Adipose tissue (tissue), 3 donors: ENCODE measurements around the gene AMBRA1. TPM values are rescaled to one million over a fixed set of nuclear protein-coding genes. Genes with fewer than 3 reads are reported as not detected.

Experiments
- H3K27ac ChIP-seq: one replicate; pipeline ENCODE4 v1.5.1; 2013; ENCODE audit warnings: low read depth, low read length
- WGBS, 3 donors: extraction: QIAGEN DNeasy Blood & Tissue Kit; methylation state at CpG; one replicate each; pipeline ENCODE4 v1.1.7; 2013; 5-methylcytosine and 5-hydroxymethylcytosine counted together
- polyA plus RNA-seq, 3 donors: library from polyadenylated mRNA; stranded (reverse); fragments of 200-250 nt; gene quantifications; one replicate each; pipeline ENCODE4 v1.2.3, GENCODE V29; 2013
- donor health status: healthy with polysubstance abuse.
- donor health status: Bipolar disorder and iron deficiency.
- donor health status: healthy.

Gene AMBRA1
- polyA plus RNA-seq, 3 donors = 7.6 to 10.7 (median 9.9) TPM

DNA sequence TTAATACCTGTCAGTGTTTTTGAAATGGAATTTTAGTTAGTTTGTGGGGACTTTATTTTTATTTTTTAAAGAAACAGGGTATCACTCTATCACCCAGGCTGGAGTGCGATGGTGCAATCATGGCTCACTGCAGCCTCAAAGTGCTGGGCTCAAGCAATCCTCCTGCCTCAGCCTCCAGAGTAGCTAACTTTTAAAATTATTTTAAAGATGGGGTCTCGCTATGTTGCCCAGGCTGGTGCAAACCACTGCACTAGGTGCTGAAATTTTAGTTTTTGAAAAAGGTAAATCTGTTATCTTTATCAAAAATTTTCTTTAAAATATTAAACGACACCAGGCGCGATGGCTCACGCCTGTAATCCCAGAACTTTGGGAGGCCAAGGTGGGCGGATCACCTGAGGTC is 42.6 kb downstream of the AMBRA1 start:
- 94 to 99% (median 96%) methylated on average over 7 of the region's 7 CpGs for WGBS, 3 donors
- no peak overlapping the region for H3K27ac ChIP-seq

DNA sequence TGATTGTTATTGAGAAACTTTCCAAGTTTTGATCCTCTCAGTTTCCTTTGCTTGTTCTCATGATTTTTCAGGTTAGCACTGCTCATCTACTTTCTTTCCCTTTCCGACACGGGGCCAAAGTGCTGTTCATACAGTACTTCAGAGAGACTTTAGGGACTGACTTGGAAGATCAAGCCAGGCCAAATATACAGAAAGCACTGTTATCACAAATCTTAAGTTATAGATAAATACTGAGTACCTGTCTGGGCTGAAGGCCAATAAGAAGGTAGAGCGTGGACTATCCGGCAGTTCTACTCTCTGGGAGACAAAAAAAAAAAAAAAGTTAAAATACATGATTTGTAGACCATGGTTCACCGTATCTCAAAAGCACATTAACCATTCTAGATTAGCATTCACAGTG is 46.2 kb downstream of the AMBRA1 start:
- H3K27ac ChIP-seq = no peak overlapping the region
- WGBS, 3 donors = 28 to 87% (median 85%) methylated on average over 5 of the region's 5 CpGs

DNA sequence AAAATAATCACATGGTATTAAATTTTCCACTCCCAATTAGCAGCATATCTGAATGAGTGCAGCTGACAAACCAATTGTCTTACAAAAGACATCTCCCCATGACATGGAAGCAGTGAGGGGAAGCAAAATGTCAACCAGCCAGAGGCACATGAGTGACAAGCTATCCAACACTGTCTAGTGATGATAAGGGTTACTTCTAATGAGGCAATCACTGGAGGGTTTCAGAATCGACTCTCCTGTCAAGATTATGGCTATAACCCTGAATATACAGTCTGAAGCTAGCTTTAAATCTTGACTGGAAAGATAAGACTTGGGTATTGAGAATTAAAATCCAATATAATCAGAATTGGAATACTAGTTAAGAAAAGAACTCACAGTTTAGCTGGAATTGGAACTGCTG is 50.3 kb downstream of the AMBRA1 start:
- 60 to 89% (median 75%) methylated on average over 1 of the region's 1 CpG for WGBS, 3 donors
- H3K27ac ChIP-seq = no peak overlapping the region

DNA sequence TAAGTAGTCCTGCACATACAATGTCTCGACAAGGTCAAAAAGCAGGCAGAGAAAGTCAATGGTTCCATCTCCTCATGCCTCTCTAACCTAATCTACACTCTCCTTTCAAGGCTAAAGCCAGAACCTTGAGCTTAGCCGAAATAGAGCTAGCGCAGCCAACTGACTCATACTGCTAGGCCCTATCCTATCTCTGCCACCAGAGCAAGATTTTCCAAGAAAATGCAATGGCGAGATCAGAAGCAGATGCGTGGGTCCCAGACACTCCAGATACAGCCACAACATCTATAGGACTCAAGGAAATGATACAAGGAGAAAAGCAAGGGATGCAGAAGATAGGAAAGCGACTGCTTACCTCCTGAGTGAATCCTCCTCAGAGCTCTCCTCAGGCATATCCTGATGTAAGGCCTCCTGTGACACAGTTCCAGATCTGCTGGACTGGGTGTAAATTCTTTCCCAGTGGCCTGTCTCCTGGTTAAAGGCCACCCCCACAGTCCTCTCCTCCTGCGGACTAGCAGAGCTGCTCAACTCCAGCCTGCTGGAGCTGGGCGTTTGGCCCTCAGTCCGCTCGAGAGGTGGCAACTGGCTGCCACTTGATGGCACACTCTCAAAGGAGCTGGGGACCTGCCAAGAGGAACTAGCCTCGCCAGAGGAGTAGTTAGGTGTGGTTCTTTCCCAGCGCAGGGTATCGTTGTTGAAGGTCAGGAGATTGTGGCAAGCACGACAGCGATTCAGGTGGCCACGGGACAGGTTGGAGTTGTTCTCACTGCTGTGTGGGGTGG is 52.0 kb downstream of the AMBRA1 start:
- WGBS, 3 donors = 42 to 80% (median 76%) methylated on average over 16 of the region's 16 CpGs
- no peak overlapping the region for H3K27ac ChIP-seq

DNA sequence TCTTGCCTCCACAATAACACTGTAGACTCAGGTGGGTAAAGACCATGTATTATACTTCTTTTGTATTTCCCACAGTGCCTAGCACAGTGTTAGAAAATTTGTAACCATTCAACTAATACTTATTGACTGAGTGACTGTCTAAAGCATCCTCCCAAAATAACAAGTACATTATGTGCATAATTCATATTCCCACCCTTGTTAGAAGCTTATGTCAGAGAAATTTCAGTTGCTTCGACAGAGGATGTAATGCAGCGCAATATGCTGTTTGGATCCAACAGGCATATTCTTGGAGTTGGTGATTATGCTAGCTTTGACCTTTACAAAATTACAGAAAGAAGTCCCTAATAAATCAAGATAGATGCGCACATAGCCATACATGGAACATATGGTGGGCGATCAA is 53.0 kb downstream of the AMBRA1 start:
- no peak overlapping the region for H3K27ac ChIP-seq
- WGBS, 3 donors = 94 to 95% (median 94%) methylated on average over 4 of the region's 4 CpGs

DNA sequence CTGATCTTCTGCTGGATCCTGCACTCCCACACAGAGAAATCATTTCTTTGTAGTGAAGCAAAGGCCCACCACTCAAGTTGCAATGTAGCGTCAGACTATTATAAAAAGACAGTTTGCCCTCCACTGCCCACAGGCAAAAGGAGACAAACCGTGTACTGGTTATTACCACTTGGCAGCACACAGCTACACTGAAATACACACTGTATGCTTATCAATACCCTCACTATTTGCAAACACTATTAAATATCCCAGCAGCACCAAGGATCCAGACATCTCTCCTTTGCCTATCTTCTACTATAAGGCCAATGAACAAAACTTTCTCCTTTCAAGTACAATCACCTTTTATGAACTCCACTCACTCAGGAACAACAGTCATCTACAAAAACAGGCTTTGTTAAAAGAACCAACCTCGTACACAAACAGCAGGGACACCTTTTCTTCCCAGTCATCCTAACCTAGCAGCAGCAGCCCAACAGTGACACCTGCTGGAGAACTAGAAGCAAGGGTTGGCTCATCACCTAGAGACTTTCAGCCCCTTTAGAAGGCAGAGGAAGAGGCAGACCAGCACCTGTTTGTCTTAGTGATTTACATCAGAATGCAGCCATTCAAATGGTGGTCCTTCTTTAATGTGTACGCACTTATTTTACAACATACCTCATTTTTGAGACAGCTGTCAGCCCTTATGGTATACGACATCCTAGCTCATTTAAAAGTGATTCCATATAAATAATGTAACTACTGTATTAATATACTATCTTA is 56.1 kb downstream of the AMBRA1 start:
- 52 to 69% (median 65%) methylated on average over 5 of the region's 5 CpGs for WGBS, 3 donors
- H3K27ac ChIP-seq = no peak overlapping the region

DNA sequence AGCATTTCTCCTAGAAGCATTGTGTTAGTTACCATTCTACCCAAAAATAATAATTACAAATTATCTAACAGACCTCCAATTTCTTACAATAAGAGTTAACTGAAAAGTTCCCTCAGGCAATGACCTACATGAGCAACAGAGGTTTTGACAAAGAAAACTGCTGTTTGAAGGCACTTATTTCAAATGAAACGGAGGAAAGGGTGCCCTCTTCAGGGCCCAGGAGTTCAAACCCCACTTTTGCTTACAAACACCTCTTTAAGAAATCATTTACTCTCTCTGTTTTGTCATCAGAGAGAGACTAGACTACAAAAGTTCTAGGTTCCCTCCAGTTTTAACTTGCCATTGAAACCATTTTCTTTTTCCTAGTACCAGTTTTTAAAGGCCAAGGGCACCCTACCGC is 56.7 kb downstream of the AMBRA1 start:
- no peak overlapping the region for H3K27ac ChIP-seq
- WGBS, 3 donors = 70 to 77% (median 74%) methylated on average over 2 of the region's 2 CpGs

DNA sequence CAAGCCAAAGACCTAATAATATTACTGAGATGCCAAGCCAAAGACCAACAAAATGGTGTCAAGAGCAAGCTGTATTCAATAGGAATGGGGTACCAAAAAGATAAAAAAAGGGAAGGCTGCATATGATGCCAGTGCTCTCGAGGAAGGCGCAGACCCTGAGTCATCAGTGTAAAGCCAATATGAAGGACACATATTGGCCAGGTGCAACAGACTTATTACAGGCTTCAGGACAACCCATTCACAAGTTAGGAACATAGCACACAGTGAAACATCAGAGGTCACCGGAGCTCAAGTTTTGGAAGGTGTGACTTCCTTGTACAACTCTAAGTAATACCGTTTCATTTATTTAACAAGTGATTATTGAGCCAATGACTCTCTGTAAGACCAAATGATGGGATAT is 58.1 kb downstream of the AMBRA1 start:
- 91 to 92% (median 91%) methylated on average over 4 of the region's 4 CpGs for WGBS, 3 donors

DNA sequence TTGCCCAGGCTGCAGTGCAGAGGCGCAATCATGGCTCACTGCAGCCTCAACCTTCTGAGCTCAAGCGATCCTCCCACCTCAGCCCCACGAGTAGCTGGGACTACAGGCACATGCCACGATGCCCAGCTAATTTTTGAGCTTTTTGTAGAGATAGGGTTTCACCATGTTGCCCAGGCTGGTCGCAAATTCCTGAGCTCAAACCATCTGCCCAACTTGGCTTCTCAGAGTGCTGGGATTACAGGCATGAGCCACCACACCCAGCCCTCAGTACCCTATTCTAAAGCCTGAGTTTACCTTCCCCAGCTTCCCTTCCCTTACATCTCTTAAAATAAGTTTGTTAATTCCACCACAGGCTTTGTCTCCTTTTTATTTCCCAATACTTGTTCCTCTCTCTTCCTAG is 59.1 kb downstream of the AMBRA1 start:
- 89 to 92% (median 89%) methylated on average over 5 of the region's 5 CpGs for WGBS, 3 donors
- no peak overlapping the region for H3K27ac ChIP-seq

More for the DNA sequence above, 58.1 kb downstream of the AMBRA1 start:
- no peak overlapping the region for H3K27ac ChIP-seq

DNA sequence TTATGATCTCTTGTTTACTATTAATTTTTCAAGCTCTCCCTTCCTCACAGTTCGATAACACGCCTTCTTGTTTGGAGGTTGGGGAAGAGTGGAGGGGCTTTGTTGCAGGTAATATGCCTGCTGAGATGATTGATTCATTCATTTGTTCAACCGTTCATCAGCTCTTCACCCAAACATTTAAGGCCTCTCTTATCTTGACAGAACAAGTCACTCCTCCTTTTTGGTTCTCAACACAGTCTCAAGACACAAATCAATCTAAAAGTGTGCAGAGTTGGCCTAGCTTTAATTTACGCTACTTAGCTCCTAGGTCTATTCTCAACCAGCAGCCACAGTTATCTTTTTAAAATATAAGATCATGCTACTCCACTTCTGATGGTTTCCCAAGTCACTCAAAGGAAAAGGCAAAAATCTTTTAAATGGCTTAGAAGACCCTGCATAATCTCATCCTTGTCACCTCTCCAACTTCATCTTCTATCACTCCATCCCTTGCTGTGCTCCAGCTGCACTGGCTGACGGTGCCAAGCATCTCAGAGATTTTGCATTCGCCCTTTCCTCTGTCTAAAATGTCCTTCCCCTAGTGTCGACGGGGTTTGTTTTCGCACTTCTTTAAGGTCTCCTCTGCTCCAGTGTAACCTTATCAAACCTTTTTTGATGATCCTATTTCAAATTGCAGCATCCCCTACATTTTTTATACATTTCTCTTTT is 60.3 kb downstream of the AMBRA1 start:
- 82 to 88% (median 83%) methylated on average over 9 of the region's 9 CpGs for WGBS, 3 donors

DNA sequence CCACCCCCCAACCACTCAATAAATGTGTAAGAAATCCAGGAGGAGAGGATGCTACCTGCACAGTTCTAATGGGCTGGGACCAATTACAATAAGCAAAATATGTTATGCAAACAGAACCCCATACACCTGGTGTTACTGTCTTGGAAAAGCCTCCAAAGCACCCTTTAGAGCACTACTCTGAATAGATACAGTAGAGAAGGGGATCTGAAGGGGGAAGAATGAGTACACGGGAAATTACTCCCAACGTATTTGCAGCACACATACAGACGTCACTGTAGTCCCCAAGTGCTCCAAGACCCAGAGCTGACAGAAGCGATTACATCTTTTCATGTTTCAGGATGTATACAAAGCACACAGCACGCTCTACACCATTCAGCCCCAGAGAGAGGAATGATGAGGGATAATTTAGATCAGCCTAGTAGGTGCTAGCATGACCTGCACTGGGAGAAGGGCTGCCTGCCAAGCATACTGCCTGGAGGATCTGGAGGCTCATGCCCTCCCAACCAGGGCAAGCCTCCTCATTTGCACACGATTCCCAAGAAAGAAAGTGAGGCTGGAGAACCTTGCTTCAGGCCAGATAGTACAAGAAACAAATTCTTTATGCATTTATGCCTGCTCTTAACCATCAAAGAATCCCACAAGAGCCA is 63.8 kb downstream of the AMBRA1 start:
- WGBS, 3 donors = 90 to 92% (median 91%) methylated on average over 6 of the region's 6 CpGs

More for the DNA sequence above, 60.3 kb downstream of the AMBRA1 start:
- no peak overlapping the region for H3K27ac ChIP-seq

DNA sequence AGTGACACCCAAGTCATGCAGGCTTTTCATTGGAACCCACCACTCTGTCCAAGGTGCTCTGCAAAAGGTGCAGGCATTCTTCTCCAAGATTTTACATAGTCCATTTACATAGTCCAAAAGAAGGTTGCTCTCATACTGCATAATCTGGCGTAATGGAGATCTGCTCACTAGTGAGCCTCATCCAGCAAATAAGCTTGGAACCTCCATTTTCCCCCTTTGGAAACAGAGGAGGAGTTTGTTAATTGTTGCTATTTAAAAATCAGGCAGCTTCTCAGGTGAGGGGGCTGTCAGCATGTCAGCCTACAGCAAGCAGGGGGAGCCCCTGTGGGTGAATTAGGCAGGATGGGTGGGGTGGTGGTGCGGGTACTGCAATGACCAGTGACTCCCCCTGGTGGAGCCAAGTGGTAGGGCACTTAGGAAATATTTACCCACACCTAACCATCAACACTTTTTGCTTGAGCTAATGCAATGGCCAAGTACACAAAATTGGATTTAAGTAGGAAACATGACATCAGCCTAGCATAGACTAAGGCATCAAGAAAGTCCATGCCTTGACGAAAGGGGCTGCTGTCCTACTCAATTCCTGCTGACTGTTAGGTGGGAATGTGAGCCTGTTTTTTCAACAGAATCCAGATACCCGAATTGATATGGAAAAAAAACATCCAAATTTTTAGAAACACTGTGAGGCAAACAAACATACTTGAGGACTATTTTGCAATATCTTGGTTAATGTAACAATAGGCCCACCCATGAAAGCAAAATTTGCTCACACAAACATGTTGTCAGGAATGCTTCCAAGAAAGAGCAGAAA is 64.5 kb downstream of the AMBRA1 start:
- WGBS, 3 donors = 47 to 51% (median 50%) methylated on average over 4 of the region's 4 CpGs
- no peak overlapping the region for H3K27ac ChIP-seq

More for the DNA sequence above, 63.8 kb downstream of the AMBRA1 start:
- H3K27ac ChIP-seq = no peak overlapping the region

DNA sequence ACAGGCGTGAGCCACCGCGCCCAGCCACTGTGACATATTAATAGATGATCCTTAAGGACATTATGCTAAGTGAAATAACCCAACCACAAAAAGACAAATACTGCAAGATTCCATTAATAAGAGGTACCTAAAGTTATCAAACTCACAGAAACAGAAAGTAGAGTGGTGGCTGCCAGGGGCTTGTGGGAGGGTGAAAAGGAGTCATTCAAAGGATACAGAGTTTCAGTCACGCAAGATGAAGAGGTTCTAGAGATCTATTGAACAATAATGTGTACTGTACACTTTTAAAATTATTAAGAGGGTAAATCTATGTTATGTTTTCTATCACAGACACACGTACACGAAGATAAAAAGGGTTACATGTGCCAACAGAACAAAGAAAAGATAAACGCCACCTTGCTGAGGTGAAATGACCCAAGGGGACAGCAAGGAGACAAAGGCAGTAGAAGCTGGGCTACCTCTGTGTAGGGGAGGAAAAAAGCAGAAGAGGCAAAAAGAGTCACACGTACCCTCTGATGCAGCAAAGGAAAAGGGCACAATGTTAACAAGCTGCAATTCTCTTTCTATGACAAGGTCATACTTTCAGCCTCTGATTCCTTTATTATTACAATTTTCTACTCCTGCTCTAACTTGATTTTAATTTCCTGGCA is 65.3 kb downstream of the AMBRA1 start:
- no peak overlapping the region for H3K27ac ChIP-seq
- 77 to 89% (median 87%) methylated on average over 8 of the region's 8 CpGs for WGBS, 3 donors

DNA sequence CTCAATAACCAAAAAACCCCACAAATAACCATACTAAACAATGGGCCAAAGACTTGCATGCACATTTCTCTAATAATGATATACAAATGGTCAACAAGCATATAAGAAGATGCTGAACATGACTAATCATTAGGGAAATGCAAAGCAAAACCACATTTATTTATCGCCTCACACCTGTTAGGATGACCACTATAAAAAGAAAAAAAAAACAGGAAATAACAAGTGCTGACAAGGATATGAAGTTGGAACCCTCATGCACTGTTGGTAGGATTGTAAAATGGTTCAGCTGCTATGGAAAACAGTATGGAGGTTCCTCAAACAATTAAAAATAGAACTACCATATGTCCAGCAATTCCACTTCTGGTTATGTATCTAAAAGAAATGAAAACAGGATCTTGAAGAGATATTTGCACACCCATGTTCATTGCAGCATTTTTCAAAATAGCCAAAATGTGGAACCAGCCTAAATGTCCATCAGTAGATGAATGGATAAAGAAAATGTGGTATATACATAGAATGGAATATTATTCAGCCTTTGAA is 66.2 kb downstream of the AMBRA1 start:
- H3K27ac ChIP-seq = no peak overlapping the region
- 74 to 93% (median 86%) methylated on average over 1 of the region's 1 CpG for WGBS, 3 donors

DNA sequence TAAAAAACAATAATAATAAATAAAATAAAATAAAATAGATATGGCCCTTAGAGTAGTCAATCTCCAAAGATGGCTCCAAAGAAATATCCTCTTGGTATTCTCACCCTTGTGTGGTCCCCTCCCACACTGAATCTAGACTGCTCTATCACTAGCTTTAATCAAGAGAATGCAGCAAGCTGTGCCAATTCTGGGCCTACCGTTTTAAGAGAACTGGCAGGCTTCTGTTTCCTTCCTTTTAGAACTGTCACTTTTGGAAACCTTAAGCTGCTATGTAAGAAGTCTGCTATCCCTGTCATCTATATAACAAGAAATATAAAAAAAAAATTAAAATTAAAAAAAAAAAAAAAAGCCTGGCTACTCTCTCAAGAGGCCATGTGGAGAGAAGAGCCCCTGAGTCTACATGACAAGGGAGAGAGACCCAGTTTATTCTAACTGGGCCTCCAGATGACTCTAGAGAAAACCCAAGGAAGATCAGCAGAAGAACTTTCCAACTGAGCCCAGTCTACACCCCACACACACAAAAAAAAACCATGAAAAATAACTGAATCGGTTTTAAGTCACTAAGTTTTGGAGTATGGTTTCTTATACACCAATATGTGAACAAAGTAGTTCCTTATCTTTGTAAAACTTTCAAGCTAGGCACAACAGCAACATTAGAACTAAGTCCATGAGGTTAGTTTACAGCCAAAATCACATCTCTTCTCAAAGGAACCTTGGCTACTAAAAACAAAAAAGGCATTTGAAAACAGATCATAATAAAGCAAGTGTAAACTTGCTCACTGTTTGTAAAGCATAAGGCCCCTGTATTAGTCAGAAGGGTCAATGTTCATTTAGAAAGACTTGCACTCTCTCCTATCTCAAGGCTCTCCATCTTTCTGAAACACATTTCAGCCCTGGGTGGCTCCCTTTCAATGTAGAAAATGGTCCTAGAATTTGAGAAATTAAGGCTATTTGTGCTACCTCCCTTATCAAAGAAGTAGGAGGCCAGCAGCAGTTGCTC is 67.3 kb downstream of the AMBRA1 start:
- no peak overlapping the region for H3K27ac ChIP-seq
- 56 to 84% (median 69%) methylated on average over 2 of the region's 2 CpGs for WGBS, 3 donors

DNA sequence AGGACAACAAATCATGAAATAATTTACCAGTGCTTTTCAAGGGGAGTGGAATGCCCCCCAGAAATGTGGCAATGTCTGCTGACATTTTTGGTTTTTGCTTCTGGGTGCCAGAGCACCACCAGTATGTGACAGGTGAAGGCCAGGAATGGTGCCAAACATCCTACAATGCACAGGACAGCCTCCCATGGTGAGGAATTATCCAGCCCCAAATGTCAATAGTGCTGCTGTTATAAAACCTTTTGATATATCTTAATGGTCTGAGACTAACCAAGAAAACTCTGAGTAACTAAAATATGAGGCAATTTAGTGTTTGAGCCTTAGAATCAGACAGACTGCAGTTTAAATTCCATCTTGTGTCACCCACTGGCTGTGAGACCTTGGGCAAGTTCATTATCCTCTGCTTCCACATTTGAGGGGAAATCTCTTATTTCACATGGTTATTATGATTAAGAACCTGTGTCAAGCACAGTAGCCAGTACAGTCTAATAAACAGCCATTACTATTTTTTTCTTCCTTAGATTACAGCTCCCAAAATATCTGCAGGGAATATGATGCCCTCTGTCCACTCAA is 69.5 kb downstream of the AMBRA1 start:
- H3K27ac ChIP-seq = no peak overlapping the region
